ENCODE measurements around the gene WNK2.
"Not testable (repeated sequence)": the region's sequence is repeated elsewhere in the genome, so short reads cannot be mapped to it uniquely, and the experiment has no call there.

The WNK2 gene

DNA sequence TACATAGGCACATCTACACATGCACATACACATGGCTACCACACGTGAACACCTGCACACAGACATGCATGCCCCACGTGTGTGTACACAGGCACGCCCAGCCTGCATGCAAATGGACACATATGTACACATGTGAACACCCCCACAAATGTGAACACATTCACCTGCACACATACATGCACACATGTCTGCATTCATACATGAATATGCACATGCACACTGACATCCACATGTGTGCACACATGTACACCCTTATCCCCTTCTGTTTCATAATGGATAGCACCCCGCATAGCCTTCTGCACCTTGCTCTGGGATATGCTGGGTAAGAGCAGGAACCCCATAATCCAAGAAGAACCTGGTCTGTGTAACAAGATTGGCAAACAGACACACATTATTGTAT lies 66.2 kb downstream of the WNK2 start:
- DNase-seq (ENCODE audit: low spot score), result no peak
- no peak overlapping the region for H3K4me3 ChIP-seq (ENCODE audit: severe bottlenecking)
- TF ChIP-seq, protein P1, sequence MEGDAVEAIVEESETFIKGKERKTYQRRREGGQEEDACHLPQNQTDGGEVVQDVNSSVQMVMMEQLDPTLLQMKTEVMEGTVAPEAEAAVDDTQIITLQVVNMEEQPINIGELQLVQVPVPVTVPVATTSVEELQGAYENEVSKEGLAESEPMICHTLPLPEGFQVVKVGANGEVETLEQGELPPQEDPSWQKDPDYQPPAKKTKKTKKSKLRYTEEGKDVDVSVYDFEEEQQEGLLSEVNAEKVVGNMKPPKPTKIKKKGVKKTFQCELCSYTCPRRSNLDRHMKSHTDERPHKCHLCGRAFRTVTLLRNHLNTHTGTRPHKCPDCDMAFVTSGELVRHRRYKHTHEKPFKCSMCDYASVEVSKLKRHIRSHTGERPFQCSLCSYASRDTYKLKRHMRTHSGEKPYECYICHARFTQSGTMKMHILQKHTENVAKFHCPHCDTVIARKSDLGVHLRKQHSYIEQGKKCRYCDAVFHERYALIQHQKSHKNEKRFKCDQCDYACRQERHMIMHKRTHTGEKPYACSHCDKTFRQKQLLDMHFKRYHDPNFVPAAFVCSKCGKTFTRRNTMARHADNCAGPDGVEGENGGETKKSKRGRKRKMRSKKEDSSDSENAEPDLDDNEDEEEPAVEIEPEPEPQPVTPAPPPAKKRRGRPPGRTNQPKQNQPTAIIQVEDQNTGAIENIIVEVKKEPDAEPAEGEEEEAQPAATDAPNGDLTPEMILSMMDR (IDR thresholded peaks at IDR 0.05; ENCODE audit: poor library complexity, severe bottlenecking), result no peak
- no peaks in the 10 kb centered on the region for H3K4me1 ChIP-seq (ENCODE audit: insufficient read depth, poor library complexity, severe bottlenecking)
- no peak for ATAC-seq (ENCODE audit: low read depth)
- H3K27me3 ChIP-seq (ENCODE audit: insufficient read depth, poor library complexity, severe bottlenecking), result no peaks in the 10 kb centered on the region
- no peaks in the 10 kb centered on the region for H3K9me3 ChIP-seq (ENCODE audit: severe bottlenecking)
- no peaks in the 10 kb centered on the region for H3K36me3 ChIP-seq (ENCODE audit: low read depth)
- no peak overlapping the region for H3K27ac ChIP-seq (ENCODE audit: poor library complexity, severe bottlenecking)

DNA sequence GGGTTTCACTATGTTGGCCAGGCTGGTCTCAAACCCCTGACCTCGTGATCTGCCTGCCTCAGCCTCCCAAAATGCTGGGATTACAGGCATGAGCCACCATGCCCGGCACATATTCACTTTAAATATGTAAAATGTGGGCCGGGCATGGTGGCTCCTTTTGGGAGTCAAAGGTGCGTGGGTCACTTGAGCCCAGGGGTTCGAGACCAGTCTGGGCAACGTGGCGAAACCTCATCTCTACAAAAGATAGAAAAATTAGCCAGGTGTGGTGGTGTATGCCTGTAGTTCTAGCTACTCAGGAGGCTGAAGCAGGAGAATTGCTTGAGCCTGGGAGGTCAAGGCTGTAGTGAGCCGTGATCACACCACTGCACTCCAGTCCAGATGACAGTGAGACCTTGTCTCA lies 67.4 kb downstream of the WNK2 start:
- H3K36me3 ChIP-seq (ENCODE audit: low read depth); H3K4me3 ChIP-seq (ENCODE audit: severe bottlenecking); H3K9me3 ChIP-seq (ENCODE audit: severe bottlenecking); ATAC-seq (ENCODE audit: low read depth); H3K27me3 ChIP-seq (ENCODE audit: insufficient read depth, poor library complexity, severe bottlenecking); H3K27ac ChIP-seq (ENCODE audit: poor library complexity, severe bottlenecking); DNase-seq (ENCODE audit: low spot score); H3K4me1 ChIP-seq (ENCODE audit: insufficient read depth, poor library complexity, severe bottlenecking): not testable (repeated sequence)

DNA sequence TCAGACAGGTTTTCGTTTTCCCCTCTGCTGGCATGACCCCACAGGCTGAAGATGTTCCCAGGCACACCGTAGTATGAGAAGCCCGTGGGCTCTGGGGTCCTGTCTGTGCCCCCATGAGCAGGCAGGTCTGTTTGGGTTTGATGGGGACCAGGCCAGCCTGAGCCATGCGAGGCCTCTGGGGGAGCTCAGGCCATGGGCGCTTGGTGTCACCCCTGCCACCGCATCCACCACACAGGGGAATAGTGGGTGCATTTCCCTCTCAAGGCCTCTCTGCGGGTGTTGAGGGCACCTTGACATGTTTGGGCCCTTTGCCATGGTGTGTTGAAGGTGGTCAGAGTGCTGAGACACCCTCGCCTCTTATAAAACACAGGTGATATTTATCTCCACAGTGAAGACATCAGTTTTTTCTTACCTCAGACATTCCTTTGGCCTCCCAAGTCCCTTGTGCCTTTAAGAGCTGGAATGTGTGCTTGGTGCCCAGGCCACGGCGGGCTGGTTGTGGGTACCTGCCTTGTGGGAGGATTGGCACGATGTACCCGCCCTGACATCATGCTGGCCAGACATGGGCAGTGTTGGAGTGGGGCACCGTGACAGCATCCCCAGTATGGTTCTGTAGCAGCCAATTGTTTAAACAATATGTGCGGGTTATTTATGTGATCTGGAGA lies 68.3 kb downstream of the WNK2 start:
- TF ChIP-seq, protein P1 (IDR thresholded peaks at IDR 0.05; ENCODE audit: poor library complexity, severe bottlenecking), result no peak
- Histone ChIP-seq H3K4me3 (ENCODE audit: severe bottlenecking) (no peak overlapping the region), H3K9me3 (ENCODE audit: severe bottlenecking) (no peaks in the 10 kb centered on the region), H3K36me3 (ENCODE audit: low read depth) (no peaks in the 10 kb centered on the region), H3K27ac (ENCODE audit: poor library complexity, severe bottlenecking) (no peak overlapping the region), H3K4me1 (ENCODE audit: insufficient read depth, poor library complexity, severe bottlenecking) (no peaks in the 10 kb centered on the region), H3K27me3 (ENCODE audit: insufficient read depth, poor library complexity, severe bottlenecking) (no peaks in the 10 kb centered on the region)
- DNase-seq (ENCODE audit: low spot score), result no peak
- no peak for ATAC-seq (ENCODE audit: low read depth)

DNA sequence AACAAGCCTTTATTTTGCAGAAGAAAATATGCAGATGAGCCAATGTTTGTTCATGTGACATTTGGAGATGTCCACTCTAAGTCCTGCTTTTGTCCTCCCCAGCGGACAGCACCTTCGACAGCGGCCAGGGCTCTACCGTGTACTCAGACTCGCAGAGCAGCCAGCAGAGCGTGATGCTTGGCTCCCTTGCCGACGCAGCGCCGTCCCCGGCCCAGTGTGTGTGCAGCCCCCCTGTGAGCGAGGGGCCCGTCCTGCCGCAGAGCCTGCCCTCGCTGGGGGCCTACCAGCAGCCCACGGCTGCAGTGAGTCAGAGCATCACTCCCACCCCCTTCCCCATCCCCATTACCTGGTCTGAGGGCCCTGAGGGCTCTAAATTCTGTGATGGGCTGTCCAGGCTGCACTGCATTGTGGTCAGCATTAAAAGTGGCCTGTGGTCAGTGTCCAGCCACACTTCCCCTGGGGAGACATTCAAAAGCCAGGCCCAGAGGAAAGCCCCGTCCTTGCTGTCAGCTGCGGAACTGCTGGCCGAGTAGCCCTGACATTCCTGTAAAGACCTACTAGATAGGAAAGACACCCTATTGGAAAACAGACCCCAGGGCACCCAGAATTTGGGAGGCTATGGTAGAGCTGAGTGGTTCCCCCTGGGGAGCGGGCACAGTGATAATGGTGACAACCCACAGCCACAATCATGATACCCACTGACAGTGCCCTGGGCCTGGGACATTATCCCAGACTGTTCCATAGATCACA lies 69.0 kb downstream of the WNK2 start:
- no peak for ATAC-seq (ENCODE audit: low read depth)
- Histone ChIP-seq H3K27me3 (ENCODE audit: insufficient read depth, poor library complexity, severe bottlenecking) (no peaks in the 10 kb centered on the region), H3K4me3 (ENCODE audit: severe bottlenecking) (no peak overlapping the region), H3K9me3 (ENCODE audit: severe bottlenecking) (no peaks in the 10 kb centered on the region), H3K36me3 (ENCODE audit: low read depth) (no peaks in the 10 kb centered on the region), H3K27ac (ENCODE audit: poor library complexity, severe bottlenecking) (no peak overlapping the region), H3K4me1 (ENCODE audit: insufficient read depth, poor library complexity, severe bottlenecking) (peaks cover 6% of the 10 kb centered on the region)
- TF ChIP-seq, protein P1 (IDR thresholded peaks at IDR 0.05; ENCODE audit: poor library complexity, severe bottlenecking), result no peak
- DNase-seq (ENCODE audit: low spot score), result peak; percentile 35

DNA sequence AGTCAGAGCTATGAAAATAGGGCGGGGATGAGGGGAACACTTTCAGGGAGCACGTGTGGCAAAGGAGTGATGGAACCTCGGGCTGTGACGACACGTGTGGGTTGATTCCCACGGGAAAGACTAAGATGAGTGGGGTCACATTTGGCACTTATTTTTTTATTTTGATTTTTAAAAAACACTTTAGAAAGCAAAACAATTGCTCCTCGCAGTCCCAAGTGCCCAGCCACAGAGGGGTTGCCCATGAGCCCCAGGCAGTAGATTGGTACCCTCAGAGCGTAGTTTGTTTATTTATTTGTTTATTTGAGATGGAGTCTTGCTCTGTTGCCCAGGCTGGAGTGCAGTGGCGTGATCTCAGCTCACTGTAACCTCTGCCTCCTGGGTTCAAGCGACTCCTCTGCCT lies 69.7 kb downstream of the WNK2 start:
- H3K36me3 ChIP-seq (ENCODE audit: low read depth), result no peaks in the 10 kb centered on the region
- ATAC-seq (ENCODE audit: low read depth) (no peak), DNase-seq (ENCODE audit: low spot score) (no peak)
- TF ChIP-seq, protein P1 (IDR thresholded peaks at IDR 0.05; ENCODE audit: poor library complexity, severe bottlenecking), result no peak
- no peak overlapping the region for H3K4me3 ChIP-seq (ENCODE audit: severe bottlenecking)
- no peaks in the 10 kb centered on the region for H3K9me3 ChIP-seq (ENCODE audit: severe bottlenecking)
- H3K27me3 ChIP-seq (ENCODE audit: insufficient read depth, poor library complexity, severe bottlenecking), result no peaks in the 10 kb centered on the region
- H3K27ac ChIP-seq (ENCODE audit: poor library complexity, severe bottlenecking), result no peak overlapping the region
- H3K4me1 ChIP-seq (ENCODE audit: insufficient read depth, poor library complexity, severe bottlenecking), result peaks cover 8% of the 10 kb centered on the region
